GM19324 (cell line): Measurements from ENCODE around the gene METTL9.
"Not testable (repeated sequence)": the region's sequence is repeated elsewhere in the genome, so short reads cannot be mapped to it uniquely, and the experiment has no call there.

ENCODE experiments used
- ATAC-seq: cut with Tn5 transposase; IDR thresholded peaks from one replicate; pipeline ENCODE4 v1.9.1; 2021; ENCODE audit warnings: mild to moderate bottlenecking, moderate library complexity; ENCODE audit not compliant: unreplicated experiment, low FRiP score

Gene METTL9

DNA sequence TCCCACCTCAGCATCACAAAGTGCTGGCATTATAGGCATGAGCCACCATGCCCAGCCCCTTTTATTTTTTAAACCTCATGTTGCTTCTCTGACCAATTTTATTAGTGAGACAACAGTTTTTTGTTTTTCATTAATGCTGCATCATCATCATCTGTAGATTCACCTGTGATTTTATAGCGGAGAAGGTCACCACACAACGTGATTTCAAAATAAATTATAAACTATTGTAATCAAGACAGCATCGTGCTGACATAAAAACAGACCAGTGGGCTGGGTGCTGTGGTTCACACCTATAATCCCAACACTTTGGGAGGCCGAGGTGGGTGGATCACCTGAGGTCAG is 28.7 kb upstream of the METTL9 start:
- no peak for ATAC-seq

DNA sequence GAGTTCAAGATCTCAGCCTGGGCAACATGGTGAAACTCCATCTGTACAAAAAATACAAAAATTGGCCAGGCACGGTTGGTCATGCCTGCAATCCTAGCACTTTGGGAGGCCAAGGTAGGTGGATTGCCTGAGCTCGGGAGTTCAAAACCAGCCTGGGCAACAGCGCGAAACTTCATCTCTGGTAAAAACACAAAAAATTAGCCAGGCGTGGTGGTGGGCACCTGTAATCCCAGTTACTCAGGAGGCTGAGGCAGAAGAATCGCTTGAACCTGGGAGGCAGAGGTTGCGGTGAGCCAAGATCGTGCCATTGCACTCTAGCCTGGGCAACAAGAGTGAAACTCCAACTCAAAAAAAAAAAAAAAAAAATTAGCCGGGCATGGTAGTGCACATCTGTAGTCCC is 25.9 kb upstream of the METTL9 start:
- not testable (repeated sequence) for ATAC-seq

DNA sequence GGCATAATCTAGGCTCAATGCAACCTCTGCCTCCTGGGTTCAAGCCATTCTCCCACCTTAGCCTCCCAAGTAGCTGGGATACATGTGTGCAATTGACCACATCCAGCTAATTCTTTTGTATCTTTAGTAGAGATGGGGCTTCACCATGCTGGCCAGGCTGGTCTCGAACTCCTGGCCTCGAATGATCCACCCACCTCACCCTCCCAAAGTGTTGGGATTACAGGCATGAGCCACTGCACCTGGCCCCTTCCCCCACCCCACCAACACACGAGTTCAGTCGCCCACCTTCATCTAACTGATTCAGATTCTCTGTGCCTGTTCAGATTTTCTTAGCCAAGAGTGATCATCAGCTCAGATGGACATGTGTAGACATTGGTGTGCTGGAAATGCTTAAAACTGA is 25.0 kb upstream of the METTL9 start:
- ATAC-seq = no peak

DNA sequence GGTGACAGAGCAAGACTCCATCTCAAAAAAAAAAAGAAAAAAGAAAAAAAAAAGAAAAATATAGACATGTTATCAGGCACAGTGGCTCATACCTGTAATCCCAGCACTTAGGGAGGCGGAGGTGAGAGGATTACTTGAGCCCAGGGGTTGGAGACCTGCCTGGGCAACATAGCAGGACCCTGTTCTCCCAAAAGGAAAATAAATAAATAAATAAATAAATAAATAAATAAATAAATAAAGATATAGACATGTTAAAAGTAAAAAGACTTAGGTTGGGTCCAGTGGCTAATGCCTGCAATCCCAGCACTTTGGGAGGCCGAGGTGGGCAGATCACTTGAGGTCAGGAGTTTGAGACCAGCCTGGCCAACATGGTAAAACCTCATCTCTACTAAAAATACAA is 23.1 kb upstream of the METTL9 start:
- ATAC-seq = not testable (repeated sequence)

DNA sequence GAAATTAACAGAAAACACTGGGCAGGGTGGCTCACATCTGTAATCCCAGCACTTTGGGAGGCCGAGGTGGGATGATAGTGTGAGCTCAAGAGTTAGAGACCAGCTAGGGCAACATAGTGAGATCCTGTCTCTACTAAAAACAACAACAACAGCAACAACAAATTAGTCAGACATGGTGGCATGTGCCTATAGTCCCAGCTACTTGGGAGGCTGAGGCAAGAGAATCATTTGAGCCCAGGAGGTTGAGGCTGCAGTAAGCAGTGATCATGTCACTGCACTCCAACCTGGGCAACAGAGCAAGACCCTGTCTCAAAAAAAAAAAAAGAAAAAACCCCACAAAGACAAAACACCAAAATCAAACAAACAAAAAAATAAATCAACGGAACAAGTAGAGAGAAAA is 21.9 kb upstream of the METTL9 start:
- not testable (repeated sequence) for ATAC-seq

DNA sequence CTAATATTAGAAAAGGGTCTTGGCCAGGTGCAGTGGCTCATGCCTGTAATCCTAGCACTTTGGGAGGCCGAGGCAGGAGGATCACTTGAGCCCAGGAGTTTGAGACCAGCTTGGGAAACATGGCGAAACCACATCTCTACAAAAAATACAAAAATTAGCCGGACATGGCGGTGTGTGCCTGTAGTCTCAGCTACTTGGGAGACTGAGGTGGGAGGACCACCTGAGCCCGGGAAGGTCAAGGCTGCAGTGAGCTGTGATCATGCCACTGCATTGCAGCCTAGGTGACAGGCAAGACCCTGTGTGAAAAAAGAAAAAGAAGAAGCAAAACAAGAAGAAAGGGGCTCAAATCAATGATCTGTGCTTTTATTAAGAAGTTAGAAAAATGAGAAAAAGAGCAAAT is 21.1 kb upstream of the METTL9 start:
- not testable (repeated sequence) for ATAC-seq

DNA sequence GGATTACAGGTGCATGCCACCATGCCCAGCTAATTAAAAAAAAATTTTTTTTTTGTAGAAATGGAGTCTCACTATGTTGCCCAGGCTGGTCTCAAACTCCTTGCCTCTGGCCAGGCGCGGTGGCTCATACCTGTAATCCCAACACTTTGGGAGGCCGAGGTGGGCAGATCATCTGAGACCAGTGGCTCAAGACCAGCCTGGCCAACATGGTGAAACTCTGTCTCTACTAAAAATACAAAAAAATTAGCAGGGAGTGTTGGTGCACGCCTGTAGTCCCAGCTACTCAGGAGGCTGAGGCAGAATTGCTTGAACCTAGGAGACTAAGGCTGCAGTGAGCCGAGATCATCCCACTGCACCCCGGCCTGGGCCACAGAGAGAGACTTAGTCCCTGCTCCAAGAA is 19.2 kb upstream of the METTL9 start:
- not testable (repeated sequence) for ATAC-seq

DNA sequence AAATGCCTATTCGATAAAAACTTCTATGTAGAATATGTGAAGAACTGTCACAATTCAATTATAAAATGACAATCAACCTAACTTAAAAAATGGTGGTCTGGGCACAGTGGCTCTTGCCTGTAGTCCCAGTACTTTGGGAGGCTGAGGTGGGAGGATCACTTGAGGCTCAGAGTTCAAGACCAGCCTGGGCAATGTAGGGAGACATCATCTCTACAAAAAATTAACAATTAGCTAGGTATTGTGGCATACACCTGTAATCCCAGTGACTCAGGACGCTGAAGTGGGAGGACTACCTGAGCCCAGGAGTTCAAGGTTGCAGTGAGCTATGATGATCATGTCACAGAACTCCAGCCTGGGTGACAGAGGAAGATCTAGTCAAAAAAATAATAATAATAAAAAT is 18.6 kb upstream of the METTL9 start:
- no peak for ATAC-seq

DNA sequence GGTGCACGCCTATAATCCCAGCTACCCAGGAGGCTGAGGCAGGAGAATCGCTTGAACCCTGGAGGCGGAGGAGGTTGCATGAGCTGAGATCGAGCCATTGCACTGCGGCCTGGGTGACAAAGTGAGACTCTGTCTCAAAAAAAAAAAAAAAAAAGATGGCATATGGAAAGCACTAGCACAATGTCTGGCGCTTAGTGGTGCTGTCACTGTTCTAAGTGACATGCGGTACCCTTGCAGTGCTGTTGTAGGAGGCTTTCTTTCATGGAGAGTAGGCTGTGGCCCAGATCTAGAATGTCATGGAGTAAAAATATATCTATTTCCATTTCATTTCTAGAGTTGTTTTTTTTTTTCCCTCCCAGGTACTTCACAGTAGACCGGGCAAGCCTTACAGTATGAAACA is 14.6 kb upstream of the METTL9 start:
- no peak for ATAC-seq

DNA sequence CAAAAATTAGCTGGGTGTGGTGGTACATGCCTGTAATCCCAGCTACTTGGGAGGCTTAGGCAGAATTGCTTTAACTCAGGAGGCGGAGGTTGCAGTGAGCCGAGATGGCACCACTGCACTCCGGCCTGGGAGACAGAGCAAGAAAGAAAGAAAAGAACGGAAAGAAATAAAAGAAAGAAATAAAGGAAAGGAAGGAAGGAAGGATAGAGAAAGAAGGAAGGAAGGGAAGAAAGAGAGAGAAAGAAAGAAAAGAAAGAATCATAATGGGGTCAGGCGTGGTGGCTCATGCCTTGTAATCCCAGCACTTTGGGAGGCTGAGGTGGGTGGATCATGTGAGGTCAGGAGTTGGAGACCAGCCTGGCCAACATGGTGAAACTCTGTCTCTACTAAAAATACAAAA is 10.8 kb upstream of the METTL9 start:
- ATAC-seq = not testable (repeated sequence)

DNA sequence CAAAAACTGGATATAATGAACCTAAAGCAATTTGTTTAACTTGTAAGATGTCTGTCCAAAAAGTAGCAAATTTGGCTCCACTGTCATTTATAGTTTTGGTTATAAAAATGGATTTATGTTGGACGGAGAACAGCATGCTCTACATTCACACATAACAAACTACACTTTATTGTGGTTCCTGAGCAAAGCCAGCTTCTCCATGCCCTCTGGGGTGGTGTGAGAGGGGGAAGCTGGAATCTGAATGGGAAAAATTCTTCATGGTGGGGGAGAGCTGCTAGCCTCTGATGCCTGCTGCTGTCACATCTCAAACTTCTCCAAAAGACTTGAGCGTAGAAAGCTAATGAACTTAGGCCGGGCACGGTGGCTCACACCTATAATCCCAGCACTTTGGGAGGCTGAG is 9.8 kb upstream of the METTL9 start:
- ATAC-seq = no peak

DNA sequence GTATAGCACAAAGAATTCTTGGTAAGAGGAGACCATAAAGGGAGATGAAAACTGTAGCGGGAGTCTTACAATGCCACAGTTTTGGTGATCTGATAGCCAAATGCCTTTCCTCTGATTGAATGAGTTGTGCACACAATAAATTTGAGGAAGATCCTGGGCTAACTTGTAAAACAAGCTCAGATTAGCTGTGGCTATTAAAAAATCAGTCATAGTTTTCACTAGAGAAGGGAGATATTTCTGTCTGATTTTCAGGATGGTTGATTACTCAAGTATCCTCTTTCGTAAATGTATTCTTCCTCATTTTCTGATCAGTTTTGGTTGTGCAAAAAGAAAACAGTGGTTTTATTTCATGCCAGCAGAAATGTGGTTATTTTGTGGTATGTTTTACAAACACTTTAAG is 9.1 kb upstream of the METTL9 start:
- no peak for ATAC-seq

DNA sequence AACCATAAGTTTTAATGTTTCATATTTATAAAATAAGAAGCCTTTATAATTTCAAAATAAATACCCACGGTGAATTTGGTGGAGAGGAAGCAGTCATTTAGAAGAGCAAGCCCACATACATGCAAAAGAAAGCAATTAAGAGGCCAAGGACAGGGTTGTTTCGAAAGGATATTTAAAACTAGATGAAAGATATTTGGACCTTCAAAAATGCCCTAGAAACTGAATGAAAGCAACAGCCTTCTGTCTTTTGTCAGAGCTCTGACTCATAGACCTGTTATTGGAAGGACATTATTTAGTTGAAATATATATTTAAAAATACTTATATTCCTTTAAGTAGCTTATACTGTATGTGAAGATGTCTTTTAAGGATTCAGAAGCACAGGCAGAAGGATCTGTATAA is 8.6 kb upstream of the METTL9 start:
- ATAC-seq = no peak

DNA sequence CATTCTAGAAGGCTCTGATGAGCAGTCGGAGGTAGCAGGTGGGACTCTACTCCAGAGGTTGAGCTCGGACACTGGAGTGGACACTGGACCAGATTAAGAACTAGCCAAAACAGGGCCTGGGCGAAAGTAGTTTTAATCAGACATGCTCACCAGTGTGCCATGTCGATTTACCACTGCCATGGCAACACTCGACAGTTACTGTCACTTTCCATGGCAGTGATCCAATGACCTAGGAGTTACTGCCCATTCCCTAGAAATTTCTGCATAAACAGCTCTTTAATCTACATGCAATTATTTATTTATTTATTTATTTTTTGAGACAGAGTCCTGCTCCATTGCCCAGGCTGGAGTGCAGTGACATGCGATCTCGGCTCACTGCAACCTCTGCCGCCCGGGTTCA is 7.2 kb upstream of the METTL9 start:
- no peak for ATAC-seq

DNA sequence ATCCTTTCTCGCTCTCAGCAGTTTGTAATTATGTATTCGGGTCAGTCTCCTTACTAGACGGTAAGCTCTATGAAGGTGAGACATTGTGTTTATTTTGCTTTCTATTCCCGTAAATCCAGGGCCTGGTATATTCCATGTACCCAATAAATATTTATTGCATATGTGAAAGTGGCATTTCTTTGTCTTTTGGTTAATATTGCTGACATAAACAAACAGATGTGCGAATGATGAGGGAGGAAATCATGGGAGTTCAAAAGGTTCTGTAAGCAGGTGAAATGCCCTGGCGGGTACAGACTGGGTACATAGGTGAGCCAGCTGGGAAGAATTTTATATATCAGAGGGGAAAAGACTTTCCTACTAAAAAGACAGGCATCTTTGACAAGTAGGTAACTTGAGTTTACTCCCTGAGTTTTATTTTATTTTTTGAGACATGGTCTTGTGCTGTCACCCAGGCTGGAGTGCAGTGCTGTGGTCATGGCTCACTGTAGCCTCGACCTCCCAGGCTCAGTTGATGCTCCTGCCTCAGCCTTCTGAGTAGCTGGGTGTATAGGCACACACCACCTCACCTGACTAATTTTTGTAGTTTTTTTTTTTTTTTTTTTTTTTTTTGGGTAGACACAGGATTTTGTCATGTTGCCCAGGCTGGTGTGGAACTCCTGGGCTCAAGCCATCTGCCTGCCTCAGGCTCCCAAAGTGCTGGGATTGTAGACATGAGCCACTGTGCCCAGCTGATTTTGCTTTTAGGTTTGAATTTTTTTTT is 5.7 kb upstream of the METTL9 start:
- ATAC-seq = no peak

DNA sequence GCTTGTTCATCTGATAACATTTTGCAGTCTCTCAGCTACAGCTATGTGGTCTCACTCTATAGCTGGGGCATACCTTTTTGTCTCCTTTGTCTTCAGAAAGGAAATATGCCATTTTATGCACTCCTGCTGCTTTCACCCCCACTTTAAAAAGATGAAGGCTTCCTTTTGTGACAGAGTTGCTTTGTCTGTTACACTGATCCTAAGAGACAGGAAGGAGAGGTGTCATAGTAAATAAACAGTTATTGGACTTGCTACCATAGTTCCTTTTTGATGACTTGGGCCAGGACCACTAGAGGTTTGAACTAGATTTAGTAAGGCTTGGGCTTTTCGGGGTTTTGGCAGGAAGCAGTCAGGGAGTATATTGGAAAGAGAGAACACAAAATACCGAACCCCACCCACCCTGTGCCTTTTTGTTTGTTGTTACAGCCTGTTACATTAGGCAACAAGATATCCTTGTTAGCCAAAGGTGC is 1.8 kb upstream of the METTL9 start:
- no peak for ATAC-seq

DNA sequence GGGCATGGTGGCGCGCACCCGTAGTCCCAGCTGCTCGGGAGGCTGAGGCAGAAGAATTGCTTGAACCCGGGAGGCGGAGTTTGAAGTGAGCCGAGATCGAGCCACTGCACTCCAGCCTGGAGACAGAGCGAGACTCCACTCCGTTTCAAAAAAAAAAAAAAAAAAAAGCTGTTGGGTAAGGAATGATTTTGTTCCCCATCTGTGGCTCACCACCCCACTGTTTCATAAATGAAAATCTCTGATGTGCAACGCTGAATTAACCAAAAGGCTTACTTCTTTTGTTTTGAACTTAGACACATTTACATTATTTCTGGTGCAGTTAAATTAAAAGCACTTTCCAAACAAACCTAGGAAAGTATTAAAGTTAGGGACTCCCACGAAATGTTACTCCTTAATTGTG is 1.2 kb upstream of the METTL9 start:
- no peak for ATAC-seq

DNA sequence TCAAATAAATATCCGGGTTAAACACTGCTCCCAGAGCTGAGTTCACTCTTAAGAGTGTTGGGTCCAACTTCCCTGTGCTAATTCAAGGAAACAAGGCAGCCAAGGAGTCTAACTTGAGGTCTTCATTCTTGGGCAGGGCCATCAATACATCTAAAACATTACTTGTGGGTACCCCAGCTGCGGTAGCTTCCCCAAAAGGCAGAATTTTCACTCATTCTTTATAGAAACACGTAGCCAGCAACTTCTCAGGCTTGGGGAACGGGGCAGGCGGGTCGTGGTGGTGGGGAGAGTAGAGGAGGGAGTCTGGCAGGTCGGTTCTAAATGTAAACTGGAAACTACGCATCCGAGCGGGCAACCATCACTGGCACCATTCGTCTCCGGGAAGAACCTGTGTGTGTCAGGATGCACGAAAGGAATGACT is 666 bp upstream of the METTL9 start:
- ATAC-seq = no peak

DNA sequence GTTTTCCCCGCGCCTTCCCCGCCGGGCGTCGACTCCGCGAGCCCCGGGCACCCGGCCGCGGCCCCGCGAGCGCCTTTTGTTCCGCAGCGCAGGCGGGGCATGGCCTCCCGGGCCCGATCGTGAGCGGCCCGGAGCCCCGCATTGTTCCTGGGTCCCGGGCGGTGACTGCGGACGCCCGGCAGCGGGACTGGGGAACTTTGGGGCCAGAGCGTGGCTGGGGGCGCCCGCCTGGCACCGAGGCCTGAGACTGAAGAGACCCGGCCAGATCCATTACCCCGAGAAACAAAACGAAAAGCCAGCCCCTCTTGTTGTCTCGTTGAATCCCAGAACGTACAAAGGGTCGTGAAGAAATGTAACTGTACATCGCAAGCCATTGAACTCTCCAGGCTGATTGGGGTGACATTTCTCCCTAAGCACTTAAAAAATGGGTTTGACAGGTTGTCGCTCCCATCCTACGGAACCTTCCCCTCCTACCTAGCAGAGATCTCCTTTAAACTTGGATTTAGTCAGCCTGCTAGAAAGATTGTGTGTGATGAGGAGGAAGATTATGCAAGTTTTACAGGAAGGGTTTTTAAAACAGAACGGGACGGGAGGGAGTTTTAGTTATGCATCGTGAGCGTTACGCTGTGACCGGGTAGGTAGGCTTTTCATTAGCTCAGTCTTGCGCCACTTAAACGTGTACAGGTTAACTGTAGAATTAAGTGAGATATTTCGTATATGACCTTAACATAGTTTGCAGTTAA is 825 bp downstream of the METTL9 start:
- ATAC-seq = peak; percentile 21

DNA sequence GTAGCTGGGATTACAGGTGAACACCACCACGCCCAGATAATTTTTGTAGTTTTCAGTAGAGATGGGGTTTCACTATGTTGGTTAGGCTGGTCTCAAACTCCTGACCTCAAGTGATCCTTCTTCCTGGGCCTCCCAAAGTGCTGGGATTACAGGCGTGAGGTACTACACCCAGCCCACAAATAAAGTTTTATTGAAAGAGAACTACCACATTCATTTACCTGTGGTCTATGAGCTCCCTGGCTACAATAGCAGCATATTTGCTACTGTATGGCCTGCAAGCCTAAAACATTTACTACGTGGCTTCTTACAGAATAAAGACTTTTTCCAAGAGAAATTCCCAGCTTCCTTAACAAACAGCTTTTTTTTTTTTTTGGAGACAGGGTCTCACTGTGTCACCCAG is 3.4 kb downstream of the METTL9 start:
- no peak for ATAC-seq

DNA sequence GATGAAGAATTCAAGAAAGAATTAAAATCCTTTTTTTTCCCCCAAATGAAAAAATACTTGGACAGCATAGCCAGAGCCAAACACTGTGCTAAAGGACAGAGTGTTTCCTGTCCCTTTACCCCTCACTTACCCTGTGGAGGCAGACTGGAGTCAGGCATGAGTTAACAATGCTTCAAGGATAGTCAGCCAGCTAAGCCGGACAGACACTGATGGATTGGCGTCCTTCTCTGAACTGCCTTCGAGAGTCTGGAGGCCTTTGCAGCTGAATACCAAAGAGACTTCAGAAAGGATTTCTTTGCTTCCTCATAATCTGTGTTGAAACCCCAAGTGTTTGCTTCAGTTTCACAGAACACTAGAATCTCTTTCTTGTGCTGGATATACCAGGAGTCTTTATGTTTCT is 4.6 kb downstream of the METTL9 start:
- ATAC-seq = no peak

DNA sequence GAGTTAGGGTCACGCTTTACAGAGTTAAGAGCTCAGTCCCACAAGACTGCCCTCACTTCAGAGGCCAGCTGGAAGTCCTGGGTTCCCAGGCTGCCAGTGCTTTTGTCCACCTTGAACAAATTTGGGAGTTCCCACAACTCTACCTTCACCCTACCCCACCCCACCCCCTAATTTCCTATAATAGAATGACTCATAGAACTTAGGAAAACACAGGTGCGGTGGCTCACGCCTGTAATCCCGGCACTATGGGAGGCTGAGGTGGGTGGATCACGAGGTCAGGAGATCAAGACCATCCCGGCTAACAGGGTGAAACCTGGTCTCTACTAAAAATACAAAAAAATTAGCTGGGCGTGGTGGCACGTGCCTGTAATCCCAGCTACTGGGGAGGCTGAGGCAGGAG is 6.5 kb downstream of the METTL9 start:
- ATAC-seq = not testable (repeated sequence)
